ENCODE results near the gene PTPRG.

Gene PTPRG

DNA sequence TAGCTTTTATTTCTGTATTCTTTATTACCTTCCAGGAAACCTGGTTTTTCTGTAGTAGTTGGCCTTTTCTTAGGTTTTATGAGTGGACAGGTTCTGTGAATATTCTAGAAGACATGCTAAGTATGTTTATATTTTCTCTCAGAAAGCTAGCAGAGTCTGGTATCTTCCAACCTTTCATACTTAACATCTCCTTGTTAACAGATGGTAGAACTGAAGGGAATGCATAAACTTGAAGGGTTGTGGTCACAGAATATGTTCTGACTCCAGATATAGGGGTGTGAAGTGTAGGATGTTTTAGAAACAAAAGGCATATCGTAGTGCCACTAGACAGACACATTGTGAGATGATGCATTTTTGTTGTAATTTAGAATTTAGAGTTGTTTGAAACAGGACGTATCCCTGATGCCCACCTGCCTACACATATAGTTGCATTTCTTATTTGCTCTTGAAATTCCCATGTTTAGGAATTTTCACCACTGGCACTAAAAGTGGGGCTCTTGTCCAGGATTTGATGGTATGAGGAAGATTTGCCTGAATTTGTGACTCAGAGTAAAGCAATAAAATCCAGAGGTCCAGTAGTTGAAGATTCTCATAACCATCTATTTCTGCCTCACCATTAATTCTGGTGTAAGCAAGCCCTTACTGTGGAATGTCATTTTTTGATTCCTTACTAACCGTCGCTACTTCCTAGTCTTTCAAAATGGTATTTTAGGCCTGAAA is 537.4 kb downstream of the PTPRG start:
- no peak overlapping the region for H3K4me3 ChIP-seq (ENCODE audit: low read depth, low read length)
- no peak overlapping the region for H3K27ac ChIP-seq
- no peak for TF ChIP-seq CTCF (IDR thresholded peaks at IDR 0.05; ENCODE audit: low read depth, low read length, missing control alignments)
- no peaks in the 10 kb centered on the region for H3K27me3 ChIP-seq (replicated peaks)
- H3K36me3 ChIP-seq (replicated peaks) = no peaks in the 10 kb centered on the region
- no peak for DNase-seq
- in situ Hi-C loops (cut with HindIII; ENCODE audit: low pct_ligation_motif_present, low sequenced_read_pairs) = no loop called here

- no peak overlapping the region for H3K4me3 ChIP-seq (ENCODE audit: low read depth, low read length)
- no peak for TF ChIP-seq CTCF (IDR thresholded peaks at IDR 0.05; ENCODE audit: low read depth, low read length, missing control alignments)
- DNase-seq = no peak
Measured at GRCh38 chr3:62100282-62100989, 539.1 kb downstream of the PTPRG start.

GRCh38 chr3:62101488-62101887 is 540.1 kb downstream of the PTPRG start:
- Histone ChIP-seq H3K36me3 (replicated peaks) (no peaks in the 10 kb centered on the region), H3K27me3 (replicated peaks) (no peaks in the 10 kb centered on the region), H3K4me3 (ENCODE audit: low read depth, low read length) (no peak overlapping the region), H3K27ac (no peak overlapping the region)
- TF ChIP-seq CTCF (IDR thresholded peaks at IDR 0.05; ENCODE audit: low read depth, low read length, missing control alignments) = no peak
- in situ Hi-C loops (cut with HindIII; ENCODE audit: low pct_ligation_motif_present, low sequenced_read_pairs) = no loop called here
- no peak for DNase-seq

More at GRCh38 chr3:62100282-62100989, 539.1 kb downstream of the PTPRG start:
- Histone ChIP-seq H3K27ac (no peak overlapping the region), H3K27me3 (replicated peaks) (no peaks in the 10 kb centered on the region), H3K36me3 (replicated peaks) (no peaks in the 10 kb centered on the region)
- in situ Hi-C loops (cut with HindIII; ENCODE audit: low pct_ligation_motif_present, low sequenced_read_pairs) = no loop called here

DNA sequence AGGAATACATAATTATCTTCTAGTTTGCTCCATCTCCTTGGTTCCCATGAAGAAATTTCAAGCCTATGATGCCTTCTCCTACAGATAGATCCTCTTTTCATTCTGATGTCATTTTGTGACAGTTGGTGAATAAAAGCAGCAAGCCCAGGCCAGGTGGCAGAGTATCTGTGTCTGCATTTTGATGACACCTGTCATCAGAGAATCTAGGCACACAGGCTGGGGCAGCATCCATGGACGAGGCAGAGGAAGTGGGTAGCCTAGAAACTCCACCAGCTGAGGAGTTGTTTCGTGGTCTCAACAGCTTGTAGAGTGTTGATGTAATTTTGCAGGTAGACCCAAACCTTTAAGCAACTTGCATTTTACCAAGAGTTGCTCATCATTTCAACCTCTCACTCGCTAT is 542.2 kb downstream of the PTPRG start:
- H3K4me3 ChIP-seq (ENCODE audit: low read depth, low read length) = no peak overlapping the region
- TF ChIP-seq CTCF (IDR thresholded peaks at IDR 0.05; ENCODE audit: low read depth, low read length, missing control alignments) = no peak
- no peaks in the 10 kb centered on the region for H3K36me3 ChIP-seq (replicated peaks)
- no peak overlapping the region for H3K27ac ChIP-seq
- no peak for DNase-seq
- H3K27me3 ChIP-seq (replicated peaks) = no peaks in the 10 kb centered on the region
- in situ Hi-C loops (cut with HindIII; ENCODE audit: low pct_ligation_motif_present, low sequenced_read_pairs) = no loop called here

- H3K4me3 ChIP-seq (ENCODE audit: low read depth, low read length) = no peak overlapping the region
- peak; percentile 56 for TF ChIP-seq CTCF (IDR thresholded peaks at IDR 0.05; ENCODE audit: low read depth, low read length, missing control alignments)
- peak; percentile 96 for DNase-seq
- H3K36me3 ChIP-seq (replicated peaks) = no peaks in the 10 kb centered on the region
- no peak overlapping the region for H3K27ac ChIP-seq
- in situ Hi-C loops (cut with HindIII; ENCODE audit: low pct_ligation_motif_present, low sequenced_read_pairs) = no loop called here
- no peaks in the 10 kb centered on the region for H3K27me3 ChIP-seq (replicated peaks)
Measured at GRCh38 chr3:62109534-62109933, 548.2 kb downstream of the PTPRG start.

Measured in brain microvascular endothelial cell (primary cell).